PC-9 (cell line): ENCODE results near the gene GIPC2. TPM values are rescaled to one million over a fixed set of nuclear protein-coding genes. Genes with fewer than 3 reads are reported as not detected.

ENCODE experiments used
- BruUV-seq: library from RNA; stranded (reverse); fragments of 400-500 nt; replicated peaks from 2 replicates; lab custom pipeline; 2021; lab: Mats Ljungman, UMichigan
- CTCF ChIA-PET: fragments of 300-600 bp; sonication (Branson Sonifier 250); formaldehyde crosslinking; loops from one replicate; lab custom pipeline; 2022; ENCODE audit warnings: antibody characterized with exemption; lab: Charles Lee
- POLR2A ChIA-PET: fragments of 300-600 bp; sonication (Branson Sonifier 250); formaldehyde crosslinking; loops from one replicate; lab custom pipeline; 2022; ENCODE audit warnings: antibody characterized with exemption; ENCODE audit not compliant: unreplicated experiment; lab: Charles Lee
- DNase-seq, 2 experiments: peaks; one replicate each; pipeline versions ENCODE4 v3.0.0 to v3.0.0-alpha.2; 2015 to 2022; ENCODE audit warnings: mixed read lengths in 1 of 2
- H2AFZ ChIP-seq: fragments of 200-600 bp; sonication (generic); 2 replicates; pipeline ENCODE4 v1.8.1; 2017; ENCODE audit warnings: antibody characterized with exemption
- H3F3A ChIP-seq: fragments of 200-600 bp; sonication (generic); 2 replicates; pipeline ENCODE4 v1.8.1; 2017; ENCODE audit warnings: antibody characterized with exemption, mild to moderate bottlenecking, low read depth; ENCODE audit not compliant: insufficient read depth
- H3K27ac ChIP-seq: fragments of 200-600 bp; sonication (generic); 2 replicates; pipeline ENCODE4 v1.6.1; 2016; ENCODE audit warnings: mixed run types
- H3K27me3 ChIP-seq: fragments of 200-600 bp; sonication (generic); 2 replicates; pipeline ENCODE4 v1.6.1; 2016; ENCODE audit warnings: low read depth, mixed run types; ENCODE audit not compliant: insufficient read depth
- H3K36me3 ChIP-seq: fragments of 200-600 bp; sonication (generic); 2 replicates; pipeline ENCODE4 v1.6.1; 2016; ENCODE audit warnings: low read depth, mixed run types
- H3K4me1 ChIP-seq: fragments of 200-600 bp; sonication (generic); replicated peaks from 2 replicates; pipeline ENCODE4 v1.6.1; 2016; ENCODE audit warnings: mixed run types; ENCODE audit not compliant: insufficient read depth
- H3K4me2 ChIP-seq: fragments of 200-600 bp; sonication (generic); 2 replicates; pipeline ENCODE4 v1.6.1; 2017; ENCODE audit warnings: mixed run types
- H3K4me3 ChIP-seq: fragments of 200-600 bp; sonication (generic); 2 replicates; pipeline ENCODE4 v1.6.1; 2016; ENCODE audit warnings: mixed run types
- H3K79me2 ChIP-seq: fragments of 200-600 bp; sonication (generic); 2 replicates; pipeline ENCODE4 v1.6.1; 2017; ENCODE audit warnings: low read depth, mixed run types
- H3K9me2 ChIP-seq: fragments of 200-600 bp; sonication (generic); 2 replicates; pipeline ENCODE4 v1.8.1; 2017; ENCODE audit warnings: mild to moderate bottlenecking; ENCODE audit not compliant: insufficient read depth
- H3K9me3 ChIP-seq: fragments of 200-600 bp; sonication (generic); 2 replicates; pipeline ENCODE4 v1.8.1; 2016; ENCODE audit warnings: low read depth; ENCODE audit not compliant: insufficient read depth
- H4K20me1 ChIP-seq: fragments of 200-600 bp; sonication (generic); 2 replicates; pipeline ENCODE4 v1.8.1; 2017; ENCODE audit not compliant: insufficient read depth
- EZH2 ChIP-seq: fragments of 200-600 bp; sonication (generic); IDR thresholded peaks from 2 replicates; pipeline ENCODE4 v1.8.0; 2017; ENCODE audit warnings: antibody characterized with exemption, low read depth
- intact Hi-C: fragments of 100-400 bp; cut with micrococcal nuclease; formaldehyde crosslinking; loops from one replicate; pipeline ENCODE4 v1.10.0; 2022; ENCODE audit not compliant: unreplicated experiment
- total RNA-seq: library from RNA; stranded (reverse); gene quantifications from 2 replicates; pipeline ENCODE4 v1.2.3, GENCODE V29; 2021
- TF ChIP-seq, protein P1 (sequence below): fragments of 200-600 bp; sonication (generic); conservative IDR thresholded peaks from 2 replicates; pipeline ENCODE4 v1.6.1; 2017; ENCODE audit warnings: mixed run types, antibody characterized with exemption, mild to moderate bottlenecking, moderate library complexity

GIPC2 gene
- total RNA-seq, 1 experiment from 2014 or later, result 0.20 TPM

DNA sequence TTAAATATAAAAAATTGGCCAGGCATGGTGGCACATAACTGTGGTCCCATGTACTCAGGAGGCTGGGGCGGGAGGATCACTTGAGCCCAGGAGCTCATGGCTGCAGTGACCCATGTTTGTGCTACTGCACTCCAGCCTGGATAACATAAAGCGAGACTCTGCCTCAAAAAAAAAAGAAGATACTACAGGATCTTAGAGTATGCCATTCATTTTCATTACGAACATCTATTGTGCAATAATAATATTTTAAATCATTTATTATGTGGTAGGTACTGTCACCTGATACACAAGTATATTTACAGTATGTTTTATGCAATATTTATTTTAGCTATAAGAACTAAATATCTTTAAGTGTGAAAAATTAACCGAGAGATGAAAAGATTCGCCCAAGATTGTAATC lies 9.3 kb upstream of the GIPC2 start:
- Histone ChIP-seq H3K4me3 (no peak overlapping the region), H2AFZ (no peak overlapping the region), H3K27me3 (no peaks in the 10 kb centered on the region), H3K9me2 (no peaks in the 10 kb centered on the region), H3K27ac (no peak overlapping the region), H3K4me1 (no peaks in the 10 kb centered on the region), H4K20me1 (no peaks in the 10 kb centered on the region), H3K79me2 (no peaks in the 10 kb centered on the region), H3K9me3 (no peaks in the 10 kb centered on the region), H3K4me2 (no peak overlapping the region), H3K36me3 (no peaks in the 10 kb centered on the region), H3F3A (no peaks in the 10 kb centered on the region)
- TF ChIP-seq, protein P1, sequence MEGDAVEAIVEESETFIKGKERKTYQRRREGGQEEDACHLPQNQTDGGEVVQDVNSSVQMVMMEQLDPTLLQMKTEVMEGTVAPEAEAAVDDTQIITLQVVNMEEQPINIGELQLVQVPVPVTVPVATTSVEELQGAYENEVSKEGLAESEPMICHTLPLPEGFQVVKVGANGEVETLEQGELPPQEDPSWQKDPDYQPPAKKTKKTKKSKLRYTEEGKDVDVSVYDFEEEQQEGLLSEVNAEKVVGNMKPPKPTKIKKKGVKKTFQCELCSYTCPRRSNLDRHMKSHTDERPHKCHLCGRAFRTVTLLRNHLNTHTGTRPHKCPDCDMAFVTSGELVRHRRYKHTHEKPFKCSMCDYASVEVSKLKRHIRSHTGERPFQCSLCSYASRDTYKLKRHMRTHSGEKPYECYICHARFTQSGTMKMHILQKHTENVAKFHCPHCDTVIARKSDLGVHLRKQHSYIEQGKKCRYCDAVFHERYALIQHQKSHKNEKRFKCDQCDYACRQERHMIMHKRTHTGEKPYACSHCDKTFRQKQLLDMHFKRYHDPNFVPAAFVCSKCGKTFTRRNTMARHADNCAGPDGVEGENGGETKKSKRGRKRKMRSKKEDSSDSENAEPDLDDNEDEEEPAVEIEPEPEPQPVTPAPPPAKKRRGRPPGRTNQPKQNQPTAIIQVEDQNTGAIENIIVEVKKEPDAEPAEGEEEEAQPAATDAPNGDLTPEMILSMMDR, result no peak
- no peak for TF ChIP-seq EZH2
- DNase-seq, result no peak
- intact Hi-C loops, result no loop called here
- CTCF ChIA-PET, result no interaction called here
- BruUV-seq, result no TSS peak
- POLR2A ChIA-PET, result no interaction called here

- Histone ChIP-seq H3K4me2 (no peak overlapping the region), H3K4me1 (no peaks in the 10 kb centered on the region), H3K79me2 (no peaks in the 10 kb centered on the region), H3K4me3 (no peak overlapping the region), H4K20me1 (no peaks in the 10 kb centered on the region), H3K27me3 (no peaks in the 10 kb centered on the region), H3K27ac (no peak overlapping the region), H2AFZ (no peak overlapping the region), H3K36me3 (no peaks in the 10 kb centered on the region), H3K9me2 (no peaks in the 10 kb centered on the region), H3F3A (no peaks in the 10 kb centered on the region), H3K9me3 (no peaks in the 10 kb centered on the region)
- BruUV-seq, result no TSS peak
- no peak for DNase-seq
- TF ChIP-seq, protein P1, result no peak
- no peak for TF ChIP-seq EZH2
- CTCF ChIA-PET, result no interaction called here
- POLR2A ChIA-PET, result no interaction called here
- intact Hi-C loops, result no loop called here
Measured at GRCh38 chr1:78038071-78038470, 7.7 kb upstream of the GIPC2 start.

DNA sequence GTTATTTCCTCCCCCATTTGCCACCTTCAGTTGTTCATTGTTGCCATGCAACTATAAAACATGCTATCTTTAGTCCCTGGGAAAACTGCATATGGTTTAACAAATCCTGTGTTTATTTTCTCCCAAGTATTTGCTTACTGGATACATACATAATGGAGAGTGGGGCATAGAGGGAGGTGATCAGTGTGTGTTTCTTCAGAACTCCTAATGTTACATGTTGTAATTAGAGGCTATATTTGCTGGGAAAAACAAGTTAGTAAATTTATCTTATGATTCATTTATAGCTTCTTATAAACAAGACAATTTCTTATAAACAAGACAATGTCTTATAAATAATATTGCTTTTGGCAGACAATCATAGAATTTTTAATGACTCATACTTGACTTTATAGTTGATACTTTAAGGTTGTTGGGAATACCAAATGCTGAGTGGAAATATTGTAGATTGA lies 7.3 kb upstream of the GIPC2 start:
- Histone ChIP-seq H3K79me2 (no peaks in the 10 kb centered on the region), H4K20me1 (no peaks in the 10 kb centered on the region), H3F3A (no peaks in the 10 kb centered on the region), H3K9me2 (no peaks in the 10 kb centered on the region), H3K4me2 (no peak overlapping the region), H3K4me3 (no peak overlapping the region), H2AFZ (no peak overlapping the region), H3K36me3 (no peaks in the 10 kb centered on the region), H3K9me3 (no peaks in the 10 kb centered on the region), H3K4me1 (no peaks in the 10 kb centered on the region), H3K27ac (no peak overlapping the region), H3K27me3 (no peaks in the 10 kb centered on the region)
- no TSS peak for BruUV-seq
- no peak for DNase-seq
- ChIA-PET CTCF (no interaction called here), POLR2A (no interaction called here)
- TF ChIP-seq EZH2, result no peak
- TF ChIP-seq, protein P1, result no peak
- intact Hi-C loops, result no loop called here
